Sciatic nerve (tissue), 2 donors: ENCODE data around the gene CHD6. TPM values are rescaled to one million over a fixed set of nuclear protein-coding genes. Genes with fewer than 3 reads are reported as not detected.

Experiments
- ATAC-seq: fragments of 200-7000 bp; cut with Tn5 transposase; one replicate; pipeline ENCODE4 v1.9.1; 2020; ENCODE audit warnings: mild to moderate bottlenecking, moderate library complexity
- DNase-seq: peaks from one replicate; pipeline ENCODE4 v3.0.0-alpha.2; 2020; ENCODE audit warnings: low spot score
- intact Hi-C: fragments of 100-400 bp; cut with DNase I; formaldehyde crosslinking; loops from one replicate; pipeline ENCODE4 v1.14.2; 2022
- total RNA-seq: library from RNA; stranded (reverse); fragmentation: NEBNext Ultra II Directional; extraction: Animal tissue kit (Norgen Biotek cat#: 25700); gene quantifications from one replicate; pipeline ENCODE4 v1.2.1, GENCODE V29; 2021
- donor health status: DM: no; HTN: no; CAD: no.
- donor health status: DM: no; HTN: no; CAD: no.

Gene CHD6
- total RNA-seq, 1 donor from 2014 or later, result 84.3 TPM

GRCh38 chr20:41353530-41353929 lies 264.6 kb downstream of the CHD6 start:
- DNase-seq, result no peak
- no peak for ATAC-seq
- intact Hi-C loops, result no loop called here

GRCh38 chr20:41352666-41353065 lies 265.5 kb downstream of the CHD6 start:
- DNase-seq (no peak), ATAC-seq (no peak)
- intact Hi-C loops, result no loop called here

- ATAC-seq, result no peak
- DNase-seq, result no peak
- intact Hi-C loops, result no loop called here
These were observed 266.1 kb downstream of the CHD6 start for GRCh38 chr20:41352106-41352505.
